Measurements from ENCODE around the gene CDH3.

DNA sequence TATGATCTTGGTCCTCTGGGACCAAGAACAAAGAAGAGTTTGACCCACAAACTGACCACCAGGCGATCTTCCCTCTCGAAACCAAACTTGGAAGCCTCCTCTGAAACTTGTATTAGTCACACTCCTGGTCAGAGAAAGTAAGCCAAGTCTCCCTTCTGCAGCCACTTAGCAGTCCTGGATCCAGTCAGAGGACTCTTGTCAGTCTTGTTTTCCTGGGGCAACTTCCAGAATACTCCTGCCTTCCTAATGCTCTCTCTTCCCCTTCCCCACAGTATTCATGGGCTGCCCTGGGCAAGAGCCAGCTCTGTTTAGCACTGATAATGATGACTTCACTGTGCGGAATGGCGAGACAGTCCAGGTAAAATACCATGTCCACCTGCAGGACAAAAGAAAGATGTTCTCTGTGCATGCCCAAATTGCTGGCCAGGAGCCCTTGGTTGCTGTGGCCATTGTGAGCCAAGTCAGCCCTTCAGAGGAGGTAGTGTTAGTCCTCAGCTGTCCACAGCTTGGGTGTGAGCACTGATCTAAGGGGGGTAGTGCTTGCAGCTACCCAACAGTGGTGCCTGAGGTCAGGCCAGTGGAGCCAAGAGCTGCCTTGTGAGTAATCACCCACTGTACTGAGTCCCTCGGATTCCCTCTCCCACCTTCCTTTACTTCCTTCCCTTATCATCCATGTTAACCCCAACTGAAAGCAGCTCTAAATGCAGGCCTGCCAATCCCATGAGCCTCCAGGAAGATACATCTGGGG lies 31.2 kb downstream of the CDH3 start:
- TF ChIP-seq, protein P1, sequence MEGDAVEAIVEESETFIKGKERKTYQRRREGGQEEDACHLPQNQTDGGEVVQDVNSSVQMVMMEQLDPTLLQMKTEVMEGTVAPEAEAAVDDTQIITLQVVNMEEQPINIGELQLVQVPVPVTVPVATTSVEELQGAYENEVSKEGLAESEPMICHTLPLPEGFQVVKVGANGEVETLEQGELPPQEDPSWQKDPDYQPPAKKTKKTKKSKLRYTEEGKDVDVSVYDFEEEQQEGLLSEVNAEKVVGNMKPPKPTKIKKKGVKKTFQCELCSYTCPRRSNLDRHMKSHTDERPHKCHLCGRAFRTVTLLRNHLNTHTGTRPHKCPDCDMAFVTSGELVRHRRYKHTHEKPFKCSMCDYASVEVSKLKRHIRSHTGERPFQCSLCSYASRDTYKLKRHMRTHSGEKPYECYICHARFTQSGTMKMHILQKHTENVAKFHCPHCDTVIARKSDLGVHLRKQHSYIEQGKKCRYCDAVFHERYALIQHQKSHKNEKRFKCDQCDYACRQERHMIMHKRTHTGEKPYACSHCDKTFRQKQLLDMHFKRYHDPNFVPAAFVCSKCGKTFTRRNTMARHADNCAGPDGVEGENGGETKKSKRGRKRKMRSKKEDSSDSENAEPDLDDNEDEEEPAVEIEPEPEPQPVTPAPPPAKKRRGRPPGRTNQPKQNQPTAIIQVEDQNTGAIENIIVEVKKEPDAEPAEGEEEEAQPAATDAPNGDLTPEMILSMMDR (IDR thresholded peaks at IDR 0.05; ENCODE audit: insufficient read depth, low read depth, low read length), result no peak
- TF ChIP-seq EZH2 (IDR thresholded peaks at IDR 0.05; ENCODE audit: insufficient read depth, low read length), result no peak
